Natural killer cell treated with Interleukin-12 subunit alpha and Interleukin-12 subunit beta and Interleukin-15 and Interleukin-18, amount 100 ng/mL, for 72 hours (primary cell): ENCODE measurements around the gene RNF39. TPM values are rescaled to one million over a fixed set of nuclear protein-coding genes. Genes with fewer than 3 reads are reported as not detected.
"Not testable (repeated sequence)": the region's sequence is repeated elsewhere in the genome, so short reads cannot be mapped to it uniquely, and the experiment has no call there.

ENCODE experiments used
- ATAC-seq, 2 donors: fragments of 150-1000 bp; cut with Tn5 transposase in 1 of 2; sonication (Bioruptor Pico), chemical (Tn5 transposase) in 1 of 2; 2 replicates each; pipeline ENCODE4 v1.10.0; 2021
- DNase-seq: peaks from one replicate; pipeline ENCODE4 v3.0.0; 2022; ENCODE audit warnings: low spot score
- H3K27ac Mint-ChIP-seq, 2 donors: 1 replicate in 1 of 2; 2 replicates in 1 of 2; pipeline ENCODE4 v1.8.0; 2022; ENCODE audit warnings: mixed read lengths in 2 of 2, mild to moderate bottlenecking in 1 of 2, moderate library complexity in 1 of 2
- H3K27me3 Mint-ChIP-seq, 2 donors: 1 replicate in 1 of 2; 2 replicates in 1 of 2; pipeline ENCODE4 v1.8.0; 2022; ENCODE audit warnings: mixed read lengths in 2 of 2
- H3K36me3 Mint-ChIP-seq: one replicate; pipeline ENCODE4 v1.8.0; 2022; ENCODE audit warnings: mixed read lengths
- H3K4me1 Mint-ChIP-seq, 2 donors: 1 replicate in 1 of 2; 2 replicates in 1 of 2; pipeline ENCODE4 v1.8.0; 2022; ENCODE audit warnings: low read depth in 2 of 2, mixed read lengths in 2 of 2, mild to moderate bottlenecking in 1 of 2
- H3K4me3 Mint-ChIP-seq: one replicate; pipeline ENCODE4 v1.8.0; 2022; ENCODE audit warnings: mixed read lengths
- H3K9me3 Mint-ChIP-seq: 2 replicates; pipeline ENCODE4 v1.8.0; 2022; ENCODE audit warnings: mixed read lengths
- total RNA-seq, 2 donors: library from RNA; stranded (reverse); gene quantifications; one replicate each; pipeline ENCODE4 v1.2.3, GENCODE V29; 2022

Gene RNF39
- total RNA-seq, 2 donors from 2014 or later, result not detected

- Mint-ChIP-seq H3K4me3 (peak within 1 kb of the TSS; percentile 99), H3K4me1 (peaks cover 22 to 41% of the 10 kb centered on the region in 2 donors), H3K9me3 (no peaks in the 10 kb centered on the region), H3K27me3 (no peaks in the 10 kb centered on the region), H3K27ac (peak within 1 kb of the TSS; percentile 98 to 99), H3K36me3 (peaks cover 33% of the 10 kb centered on the region)
- ATAC-seq, result peak; percentile 96 to 97
- DNase-seq, result peak; percentile 90
Measured at GRCh38 chr6:30061092-30061857, 14.3 kb downstream of the RNF39 start, which contains the start of gene POLR1H. Gene POLR1H, plus strand, starts transcription at chr6:30061265. Its CDS starts 260 bp downstream, at chr6:30061525.

GRCh38 chr6:30060606-30061091, 14.9 kb downstream of the RNF39 start:
- DNase-seq (no peak), ATAC-seq (peak; percentile 20 to 25)
- Mint-ChIP-seq H3K4me1 (peaks cover 18 to 35% of the 10 kb centered on the region in 2 donors), H3K27me3 (no peaks in the 10 kb centered on the region), H3K4me3 (peak overlapping the region; percentile 99), H3K9me3 (no peaks in the 10 kb centered on the region), H3K36me3 (peaks cover 33% of the 10 kb centered on the region), H3K27ac (peak overlapping the region; percentile 98 to 99)

DNA sequence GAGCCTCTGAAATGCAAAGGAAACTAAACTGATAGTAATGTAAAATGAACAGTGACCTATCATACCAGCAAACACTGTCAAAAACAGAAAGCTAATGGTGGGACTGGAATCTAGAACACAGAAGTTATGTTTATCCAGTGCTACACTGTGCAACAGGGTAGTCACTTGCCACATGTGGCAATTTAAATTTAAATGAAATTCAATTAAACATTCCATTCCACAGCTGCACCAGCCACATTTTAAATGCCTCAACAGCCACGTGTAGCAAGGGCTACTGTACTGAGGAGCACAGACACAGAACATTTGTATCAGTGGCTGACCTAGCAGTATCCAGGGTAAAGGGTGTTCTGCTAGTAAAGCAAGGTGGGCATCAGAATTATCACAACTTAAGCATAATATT, 20.1 kb downstream of the RNF39 start:
- H3K4me1 Mint-ChIP-seq, result peaks cover 4 to 7% of the 10 kb centered on the region in 2 donors
- H3K36me3 Mint-ChIP-seq, result peaks cover 21% of the 10 kb centered on the region
- H3K27ac Mint-ChIP-seq, result no peak overlapping the region
- DNase-seq, result no peak
- no peak overlapping the region for H3K4me3 Mint-ChIP-seq
- no peaks in the 10 kb centered on the region for H3K27me3 Mint-ChIP-seq
- H3K9me3 Mint-ChIP-seq, result no peaks in the 10 kb centered on the region
- no peak for ATAC-seq

GRCh38 chr6:30053682-30054081, 21.9 kb downstream of the RNF39 start:
- Mint-ChIP-seq H3K27ac (no peak overlapping the region), H3K9me3 (no peaks in the 10 kb centered on the region), H3K4me3 (no peak overlapping the region), H3K4me1 (peaks cover 0 to 3% of the 10 kb centered on the region in 2 donors), H3K36me3 (peaks cover 21% of the 10 kb centered on the region), H3K27me3 (no peaks in the 10 kb centered on the region)
- no peak for DNase-seq
- no peak for ATAC-seq

GRCh38 chr6:30047220-30047619, 28.3 kb downstream of the RNF39 start:
- H3K4me1 Mint-ChIP-seq, result peaks cover 15 to 17% of the 10 kb centered on the region in 2 donors
- no peak for ATAC-seq
- DNase-seq, result no peak
- H3K9me3 Mint-ChIP-seq, result no peaks in the 10 kb centered on the region
- H3K27ac Mint-ChIP-seq, result no peak overlapping the region
- H3K4me3 Mint-ChIP-seq, result no peak overlapping the region
- H3K27me3 Mint-ChIP-seq, result no peaks in the 10 kb centered on the region
- H3K36me3 Mint-ChIP-seq, result peaks cover 4% of the 10 kb centered on the region

- Mint-ChIP-seq H3K9me3 (no peaks in the 10 kb centered on the region), H3K4me1 (peaks cover 17 to 18% of the 10 kb centered on the region in 2 donors), H3K27me3 (no peaks in the 10 kb centered on the region), H3K27ac (no peak overlapping the region), H3K36me3 (peaks cover 4% of the 10 kb centered on the region), H3K4me3 (no peak overlapping the region)
- no peak for ATAC-seq
- no peak for DNase-seq
Measured at GRCh38 chr6:30044630-30045029, 30.9 kb downstream of the RNF39 start.

DNA sequence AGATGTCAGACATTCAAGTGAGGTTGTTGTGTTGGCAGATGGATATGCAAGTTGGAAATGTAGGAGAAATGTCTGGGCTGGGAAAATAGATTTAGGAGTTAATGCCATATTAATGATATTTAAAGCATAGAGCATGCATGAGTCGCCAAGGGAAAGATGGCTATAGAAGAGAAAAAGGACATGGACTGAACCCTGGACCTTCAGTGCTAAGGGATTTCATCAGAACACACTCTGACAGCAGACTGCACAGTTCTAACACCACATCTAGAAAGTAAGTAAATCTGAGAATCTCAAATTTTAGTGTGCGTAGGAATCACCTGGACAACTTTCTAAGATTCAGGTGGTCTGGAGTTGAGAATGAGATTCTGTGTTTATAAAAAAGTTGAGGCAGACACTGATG, 31.8 kb downstream of the RNF39 start:
- H3K4me1 Mint-ChIP-seq, result peaks cover 17 to 18% of the 10 kb centered on the region in 2 donors
- H3K4me3 Mint-ChIP-seq, result no peak overlapping the region
- H3K27me3 Mint-ChIP-seq, result no peaks in the 10 kb centered on the region
- ATAC-seq, result no peak
- DNase-seq, result no peak
- H3K27ac Mint-ChIP-seq, result no peak overlapping the region
- H3K9me3 Mint-ChIP-seq, result no peaks in the 10 kb centered on the region
- peaks cover 4% of the 10 kb centered on the region for H3K36me3 Mint-ChIP-seq

- no peak for ATAC-seq
- Mint-ChIP-seq H3K27ac (no peak overlapping the region), H3K9me3 (no peaks in the 10 kb centered on the region), H3K4me3 (no peak overlapping the region), H3K27me3 (no peaks in the 10 kb centered on the region), H3K36me3 (peaks cover 4% of the 10 kb centered on the region), H3K4me1 (peaks cover 17 to 18% of the 10 kb centered on the region in 2 donors)
- no peak for DNase-seq
Measured at GRCh38 chr6:30042914-30043313, 32.7 kb downstream of the RNF39 start.

GRCh38 chr6:30042476-30042875, 33.1 kb downstream of the RNF39 start:
- Mint-ChIP-seq H3K9me3 (no peaks in the 10 kb centered on the region), H3K4me3 (no peak overlapping the region), H3K27ac (no peak overlapping the region), H3K36me3 (peaks cover 4% of the 10 kb centered on the region), H3K27me3 (no peaks in the 10 kb centered on the region), H3K4me1 (peaks cover 17 to 18% of the 10 kb centered on the region in 2 donors)
- ATAC-seq (no peak), DNase-seq (no peak)

GRCh38 chr6:30041821-30042220, 33.7 kb downstream of the RNF39 start:
- H3K27ac Mint-ChIP-seq, result no peak overlapping the region
- no peak for DNase-seq
- H3K27me3 Mint-ChIP-seq, result no peaks in the 10 kb centered on the region
- H3K4me1 Mint-ChIP-seq, result peaks cover 14 to 17% of the 10 kb centered on the region in 2 donors
- no peak overlapping the region for H3K4me3 Mint-ChIP-seq
- peaks cover 4% of the 10 kb centered on the region for H3K36me3 Mint-ChIP-seq
- ATAC-seq, result no peak
- no peaks in the 10 kb centered on the region for H3K9me3 Mint-ChIP-seq

- Mint-ChIP-seq H3K4me3 (no peak overlapping the region), H3K27ac (no peak overlapping the region), H3K4me1 (peaks cover 14 to 17% of the 10 kb centered on the region in 2 donors), H3K27me3 (no peaks in the 10 kb centered on the region), H3K9me3 (no peaks in the 10 kb centered on the region), H3K36me3 (peaks cover 4% of the 10 kb centered on the region)
- DNase-seq, result no peak
- ATAC-seq, result no peak
Measured at GRCh38 chr6:30041221-30041620, 34.3 kb downstream of the RNF39 start.

DNA sequence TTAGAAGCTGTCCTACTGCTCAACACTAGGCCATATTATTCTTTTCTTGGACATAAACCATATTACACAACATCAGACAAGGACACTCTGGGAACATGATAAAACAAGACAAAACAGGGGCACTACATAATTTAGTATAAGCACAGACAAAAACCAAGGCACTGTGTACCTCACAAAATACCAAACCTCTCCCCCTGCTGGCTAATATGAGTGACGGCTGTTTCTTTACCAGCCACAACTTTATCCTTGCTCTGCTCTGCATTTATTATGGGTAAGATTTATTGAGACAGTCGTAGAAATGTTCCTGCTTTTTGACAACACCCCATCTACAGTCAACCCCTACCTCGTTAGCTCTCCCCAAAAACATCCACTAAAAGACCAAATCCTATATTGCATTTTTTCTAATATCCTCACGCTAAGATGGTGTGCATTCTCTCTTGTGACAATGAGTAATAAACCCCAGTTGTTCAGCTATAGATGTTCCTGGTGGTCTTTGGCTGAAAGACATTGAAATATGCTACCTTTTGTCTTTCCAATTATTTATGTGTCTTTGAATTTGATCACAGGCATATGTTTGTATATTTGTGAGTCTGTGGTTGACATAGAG, 38.3 kb downstream of the RNF39 start:
- H3K36me3 Mint-ChIP-seq, result no peaks in the 10 kb centered on the region
- no peak for ATAC-seq

DNA sequence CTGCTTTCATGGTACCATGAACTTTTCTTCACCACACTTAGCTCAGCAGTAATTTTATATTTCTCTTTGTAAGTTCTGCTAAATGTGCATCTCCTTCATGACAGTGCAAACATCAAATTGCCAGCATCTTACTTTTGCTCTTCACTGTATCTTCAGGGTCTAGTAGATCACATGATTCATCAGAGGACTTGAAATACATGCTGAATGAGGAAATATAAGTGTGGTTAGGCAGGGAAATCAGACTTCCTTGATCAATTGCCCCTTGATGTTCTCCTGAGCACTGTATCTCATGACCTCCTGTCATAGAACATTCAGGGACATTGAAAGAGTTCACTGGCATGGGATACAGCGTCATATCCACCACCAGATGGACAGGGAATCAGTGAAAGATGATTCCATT, 39.8 kb downstream of the RNF39 start:
- H3K4me1 Mint-ChIP-seq, result no peaks in the 10 kb centered on the region
- no peaks in the 10 kb centered on the region for H3K9me3 Mint-ChIP-seq
- ATAC-seq, result no peak
- no peaks in the 10 kb centered on the region for H3K36me3 Mint-ChIP-seq
- H3K4me3 Mint-ChIP-seq, result no peak overlapping the region
- DNase-seq, result no peak
- H3K27me3 Mint-ChIP-seq, result no peaks in the 10 kb centered on the region
- H3K27ac Mint-ChIP-seq, result no peak overlapping the region

More for the DNA sequence above, 38.3 kb downstream of the RNF39 start:
- DNase-seq, result no peak
- H3K27ac Mint-ChIP-seq, result no peak overlapping the region
- no peaks in the 10 kb centered on the region for H3K9me3 Mint-ChIP-seq
- peaks cover 2 to 3% of the 10 kb centered on the region in 2 donors for H3K4me1 Mint-ChIP-seq
- no peak overlapping the region for H3K4me3 Mint-ChIP-seq
- no peaks in the 10 kb centered on the region for H3K27me3 Mint-ChIP-seq

DNA sequence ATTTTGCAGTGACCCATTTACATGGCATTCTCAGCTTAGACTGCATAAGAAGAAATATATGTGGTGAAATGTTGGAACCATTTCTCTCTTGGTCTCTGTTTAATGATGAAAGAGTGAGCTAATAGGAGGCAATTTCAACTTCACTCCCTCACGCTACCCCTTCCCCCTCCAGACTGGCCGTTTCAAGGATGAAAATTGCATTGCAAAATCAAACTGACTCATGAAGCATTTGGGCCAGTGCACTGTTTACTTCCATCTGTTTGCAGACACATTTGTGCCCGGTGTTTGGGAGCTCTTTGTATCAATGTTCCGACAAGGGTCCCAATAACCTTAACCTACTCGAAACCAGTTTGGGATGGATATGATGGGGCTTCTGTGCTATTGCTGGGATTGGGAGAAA, 42.1 kb downstream of the RNF39 start:
- H3K9me3 Mint-ChIP-seq, H3K36me3 Mint-ChIP-seq, H3K27me3 Mint-ChIP-seq, H3K4me1 Mint-ChIP-seq, H3K27ac Mint-ChIP-seq, H3K4me3 Mint-ChIP-seq, DNase-seq, ATAC-seq: not testable (repeated sequence)
